NCI-H146 treated with DMSO at 0.1 percent for 48 hours (cell line): ENCODE results near the gene TMEM107.
"Not testable (repeated sequence)": the region's sequence is repeated elsewhere in the genome, so short reads cannot be mapped to it uniquely, and the experiment has no call there.

ENCODE experiments used
- DNase-seq: peaks from one replicate; lab custom pipeline; 2025; ENCODE audit not compliant: unreplicated experiment; lab: John Stamatoyannopoulos, UW

Gene TMEM107

DNA sequence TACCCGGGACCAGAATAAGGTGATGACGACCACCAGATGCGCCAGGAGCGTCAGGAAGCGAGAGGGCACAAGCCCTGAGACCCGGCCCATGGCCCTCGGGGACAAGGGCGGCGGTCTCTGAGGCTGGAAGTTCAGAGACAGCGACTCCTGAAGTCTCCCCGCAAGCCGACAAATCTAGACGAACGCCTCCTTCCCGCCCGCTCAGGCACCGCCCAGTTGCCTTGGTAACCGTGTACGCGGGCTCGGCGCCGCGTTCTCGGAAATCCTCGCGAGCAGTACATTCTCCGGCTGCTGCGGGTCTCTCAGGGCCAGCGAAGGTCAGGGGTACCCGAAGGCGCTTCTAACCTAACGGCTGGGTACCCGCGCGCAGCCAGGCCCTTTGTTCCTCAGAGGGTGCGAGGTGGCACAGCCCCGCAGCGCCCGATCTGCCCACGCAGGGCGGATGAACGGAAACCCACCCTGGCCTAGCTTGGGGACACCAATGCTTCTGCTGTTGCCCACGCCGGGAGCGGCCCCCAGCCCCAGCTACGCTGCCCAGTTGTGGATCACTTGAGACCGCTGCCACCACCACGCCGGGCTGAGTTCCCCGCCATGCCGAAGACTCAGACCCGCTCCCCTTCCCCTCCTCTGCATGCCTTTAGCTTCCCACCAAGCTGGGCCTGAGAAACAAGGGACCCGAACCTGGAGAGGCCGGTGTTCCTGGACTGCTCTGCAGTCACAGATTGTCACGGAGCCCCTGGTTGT lies at the start of gene TMEM107:
Gene TMEM107, minus strand, starts transcription at position 184 of the 744 bp plus-strand sequence. Its CDS starts 94 bp downstream, at position 90.
- DNase-seq, result peak; percentile 84

DNA sequence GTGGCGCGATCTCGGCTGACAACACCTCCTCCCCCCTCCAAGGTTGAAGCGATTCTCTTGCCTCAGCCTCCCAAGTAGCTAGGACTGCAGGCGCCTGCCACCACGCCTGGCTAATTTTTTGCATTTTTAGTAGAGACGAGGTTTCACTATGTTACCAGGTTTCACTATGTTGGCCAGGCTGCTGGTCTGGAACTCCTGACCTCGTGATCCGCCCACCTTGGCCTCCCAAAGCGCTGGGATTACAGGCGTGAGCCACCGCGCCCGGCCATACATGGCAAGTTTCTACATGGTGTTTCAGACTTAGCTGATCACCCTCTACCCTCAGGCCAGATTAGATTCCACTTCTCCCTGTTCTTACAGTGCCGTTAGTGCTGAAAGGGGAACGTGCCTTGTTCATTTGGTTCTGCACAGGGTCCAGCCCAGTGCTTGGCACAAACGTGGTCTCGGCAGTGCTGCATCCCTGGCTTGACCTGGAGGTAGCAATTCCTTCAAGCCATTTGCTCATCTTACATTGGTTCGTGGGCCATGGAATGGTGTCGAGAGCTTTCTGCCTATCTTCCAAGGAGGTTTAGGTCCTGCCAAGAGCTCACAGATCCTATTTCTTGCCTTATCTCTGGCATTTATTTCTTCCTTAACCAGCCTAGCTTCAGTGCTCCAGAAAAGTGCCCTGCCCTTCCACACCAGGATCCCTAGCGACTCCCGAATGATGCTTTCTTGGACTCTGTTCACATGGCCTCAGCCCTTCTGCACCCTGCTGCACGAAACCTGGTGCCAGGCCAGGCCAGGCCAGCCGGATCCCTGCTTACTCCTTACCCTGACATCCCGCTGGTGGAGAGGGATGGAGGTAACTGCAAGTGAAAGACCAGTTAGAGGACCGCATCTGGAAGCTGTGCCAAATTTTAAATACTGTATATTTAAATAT lies 49.0 kb upstream of the TMEM107 start:
- DNase-seq, result no peak

DNA sequence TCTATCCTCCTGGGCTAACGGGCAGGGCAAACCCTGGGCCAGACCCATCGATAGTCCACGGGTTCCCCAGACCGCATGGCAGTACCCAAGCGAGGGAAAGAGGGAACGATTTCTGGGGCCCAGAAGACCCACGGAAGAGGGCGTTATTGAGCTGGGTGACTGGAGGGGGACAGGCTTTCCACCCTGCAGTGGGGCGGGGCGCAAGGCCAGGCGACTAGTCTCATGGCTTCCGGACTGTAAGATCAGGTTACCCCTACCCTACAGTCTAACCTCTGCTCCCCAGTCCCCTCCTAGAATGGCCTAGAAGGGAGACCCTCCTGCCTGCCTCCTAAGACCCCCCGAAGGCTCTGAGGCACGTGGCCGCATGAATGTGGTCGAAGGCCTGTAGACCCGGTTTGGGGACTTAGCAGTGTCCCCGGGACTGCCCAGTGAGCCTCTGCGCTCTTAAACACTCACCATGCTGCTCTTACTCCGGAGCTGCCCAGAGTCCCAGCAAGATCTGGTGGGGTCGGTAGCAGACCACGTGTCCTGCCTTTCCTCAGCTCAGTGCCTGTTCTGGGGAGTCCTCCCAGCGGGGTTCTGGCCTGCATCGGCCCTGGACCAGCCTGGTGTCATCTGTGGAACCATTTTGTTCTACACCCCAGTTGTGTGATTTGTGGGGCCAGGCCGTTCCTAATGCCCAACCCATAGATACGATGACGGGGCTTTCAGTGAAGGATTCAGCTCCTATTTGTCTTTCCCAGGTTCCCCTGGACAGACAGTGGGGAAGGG lies 47.4 kb upstream of the TMEM107 start:
- DNase-seq, result peak; percentile 54

DNA sequence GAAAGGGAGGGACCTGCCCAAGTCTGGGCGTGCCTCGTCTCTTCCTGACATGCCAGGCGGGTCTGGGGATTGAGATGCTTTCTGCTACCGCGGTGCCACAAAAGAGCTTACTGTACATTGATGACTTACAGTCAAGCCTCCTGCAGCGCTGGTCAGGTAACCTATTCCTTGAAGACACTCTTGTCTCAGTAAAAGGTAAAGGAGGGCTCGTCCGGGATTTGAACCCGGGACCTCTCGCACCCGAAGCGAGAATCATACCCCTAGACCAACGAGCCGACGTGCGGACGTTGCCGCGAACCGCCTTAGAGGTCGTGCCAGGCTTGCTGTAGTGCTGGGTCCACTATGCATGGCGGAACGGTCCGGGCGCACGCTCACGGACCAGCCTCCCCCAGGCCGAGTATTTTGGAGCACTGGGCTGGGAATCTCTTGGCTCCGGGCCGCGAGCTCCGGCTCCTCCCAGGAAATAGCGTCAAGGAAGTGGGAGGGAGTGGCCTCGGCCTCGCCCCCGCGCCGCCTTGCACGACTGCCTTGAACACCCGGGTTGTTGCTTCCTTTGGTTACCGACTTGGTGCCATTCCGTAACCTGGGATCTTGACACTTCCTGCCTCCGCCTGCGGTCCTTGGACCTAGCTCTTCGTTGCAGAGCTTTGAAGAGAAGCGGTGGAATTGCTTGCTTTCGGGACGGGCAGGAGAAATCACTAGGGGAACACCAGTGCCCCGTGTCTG lies 46.6 kb upstream of the TMEM107 start:
- peak; percentile 81 for DNase-seq

DNA sequence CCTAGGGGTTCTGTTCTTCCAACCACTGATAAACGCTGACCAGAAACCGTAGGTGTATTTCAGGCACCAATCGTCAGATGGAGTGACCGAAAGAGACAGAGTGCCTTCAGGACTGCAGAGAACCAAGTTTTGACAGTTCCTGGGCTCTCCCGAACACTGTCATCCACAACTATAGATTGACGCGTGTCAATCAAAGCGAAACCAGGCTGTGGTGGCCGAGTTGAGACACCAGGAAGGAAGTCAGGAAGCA lies 46.1 kb upstream of the TMEM107 start:
- no peak for DNase-seq

DNA sequence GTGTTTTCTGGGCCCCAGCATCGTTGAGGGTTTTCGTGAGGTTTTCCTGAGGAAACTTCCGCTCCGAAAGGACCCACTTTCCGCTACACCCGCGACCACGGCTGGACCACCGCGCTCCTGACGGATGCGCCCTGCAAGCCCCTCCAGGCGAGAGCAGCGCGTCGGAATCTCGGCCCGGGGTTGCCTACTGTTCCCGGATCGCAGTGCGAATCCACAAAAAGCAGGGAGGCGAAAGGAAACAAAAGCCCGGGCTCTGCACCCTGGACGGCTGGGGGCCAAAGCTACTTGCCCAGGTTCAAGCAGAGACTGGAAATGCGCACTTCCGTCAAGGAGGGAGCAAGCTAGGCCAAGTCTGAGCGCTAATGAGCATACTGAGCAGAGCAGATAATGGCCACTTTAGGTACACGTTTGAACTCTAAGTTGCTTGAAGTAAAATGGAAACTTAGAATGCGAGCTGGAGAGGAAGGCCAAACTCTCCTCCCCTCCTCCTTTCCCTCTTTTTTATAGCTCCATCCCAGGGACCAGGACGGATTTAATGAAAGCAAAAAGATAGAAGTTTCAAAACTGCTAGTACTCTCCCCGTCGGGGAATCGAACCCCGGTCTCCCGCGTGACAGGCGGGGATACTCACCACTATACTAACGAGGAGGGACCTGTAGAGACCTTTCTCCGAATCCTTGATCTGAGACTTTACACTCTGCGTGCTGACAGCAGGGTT lies 45.6 kb upstream of the TMEM107 start:
- peak; percentile 85 for DNase-seq

DNA sequence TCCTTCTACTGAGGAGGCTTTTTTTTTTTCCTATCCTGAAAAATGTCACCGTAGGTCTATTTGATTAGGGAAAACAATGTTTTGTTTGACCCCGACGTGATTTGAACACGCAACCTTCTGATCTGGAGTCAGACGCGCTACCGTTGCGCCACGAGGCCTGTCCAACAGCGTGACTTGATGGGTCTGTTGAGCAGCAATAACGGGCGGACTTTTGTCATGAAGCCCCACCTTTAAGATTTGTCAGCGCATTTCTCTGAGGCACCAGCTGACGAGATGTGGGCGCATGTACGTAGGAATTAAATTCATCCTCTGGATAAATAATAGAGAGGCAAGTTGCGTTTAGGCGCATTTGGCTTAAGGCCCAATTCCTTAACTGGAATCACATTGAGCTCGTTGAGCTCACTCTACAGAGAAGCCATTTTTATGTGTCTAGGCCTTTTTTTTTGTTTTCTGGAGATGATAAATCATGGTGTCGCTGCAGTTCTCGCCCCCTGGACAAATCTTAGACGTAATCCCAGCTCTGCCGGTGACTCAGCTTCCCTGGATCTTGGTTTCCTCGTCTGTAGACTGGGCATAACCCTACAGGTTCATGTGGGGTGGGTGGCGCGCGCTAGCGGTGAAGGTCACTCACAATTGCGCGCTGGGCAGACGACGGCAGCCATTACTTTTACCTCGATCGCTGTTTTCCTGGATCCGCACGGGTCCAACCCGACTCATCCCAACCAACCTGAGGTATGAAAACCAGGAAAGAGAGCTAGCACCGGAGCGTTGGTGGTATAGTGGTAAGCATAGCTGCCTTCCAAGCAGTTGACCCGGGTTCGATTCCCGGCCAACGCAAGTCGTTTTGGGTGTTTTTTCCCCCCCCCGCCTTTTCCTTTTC lies 44.8 kb upstream of the TMEM107 start:
- DNase-seq, result peak; percentile 86

DNA sequence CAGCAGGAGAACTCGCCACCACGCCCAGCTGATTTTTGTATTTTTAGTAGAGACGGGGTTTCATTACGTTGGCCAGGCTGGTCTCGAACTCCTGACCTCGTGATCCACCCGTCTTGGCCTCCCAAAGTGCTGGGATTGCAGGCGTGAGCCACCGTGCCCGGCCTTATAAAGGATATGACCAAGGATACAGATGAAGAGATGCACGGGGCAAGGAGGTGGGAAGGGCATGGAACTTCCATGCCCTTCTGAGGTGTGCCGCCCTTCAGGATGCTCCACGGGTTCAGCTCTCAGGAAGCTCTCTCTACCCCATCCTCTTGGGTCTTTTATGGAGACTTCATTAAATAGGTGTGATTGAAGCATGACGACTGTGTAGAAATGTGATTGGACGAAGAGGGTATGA lies 37.8 kb upstream of the TMEM107 start:
- not testable (repeated sequence) for DNase-seq

DNA sequence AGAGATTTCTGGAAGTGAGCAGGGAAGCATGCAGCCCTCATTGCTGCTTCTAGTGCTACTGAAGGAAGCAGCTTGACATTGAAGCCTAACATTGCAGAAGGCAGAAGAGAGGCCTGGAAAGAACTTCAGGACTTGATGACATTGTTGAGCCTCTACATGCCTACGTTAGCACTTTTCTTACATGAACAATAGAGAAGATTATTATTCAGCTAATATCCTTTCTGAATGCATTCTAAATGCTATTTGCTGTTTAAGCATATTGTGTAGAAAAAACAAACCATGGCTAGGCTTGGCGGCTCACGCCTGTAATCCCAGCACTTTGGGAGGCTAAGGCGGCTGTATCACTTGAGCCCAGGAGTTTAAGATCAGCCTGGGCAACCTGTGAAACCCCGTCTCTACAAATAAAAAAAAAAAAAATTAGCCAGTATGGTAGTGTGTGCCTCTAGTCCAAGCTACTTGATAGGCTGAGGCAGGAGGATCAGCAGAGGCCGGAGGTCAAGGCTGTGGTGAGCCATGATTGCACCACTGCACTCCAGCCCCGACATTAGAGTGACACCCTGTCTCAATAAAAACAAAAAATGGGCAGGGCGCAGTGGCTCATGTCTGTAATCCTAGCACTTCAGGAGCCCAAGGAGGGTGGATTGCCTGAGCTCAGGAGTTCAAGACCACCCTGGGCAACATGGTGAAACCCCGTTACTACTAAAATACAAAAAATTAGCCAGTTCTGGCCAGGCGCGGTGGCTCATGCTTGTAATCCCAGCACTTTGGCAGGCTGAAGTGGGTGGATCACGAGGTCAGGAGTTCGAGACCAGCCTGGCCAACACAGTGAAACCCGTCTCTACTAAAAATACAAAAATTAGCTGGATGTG lies 36.4 kb upstream of the TMEM107 start:
- no peak for DNase-seq

DNA sequence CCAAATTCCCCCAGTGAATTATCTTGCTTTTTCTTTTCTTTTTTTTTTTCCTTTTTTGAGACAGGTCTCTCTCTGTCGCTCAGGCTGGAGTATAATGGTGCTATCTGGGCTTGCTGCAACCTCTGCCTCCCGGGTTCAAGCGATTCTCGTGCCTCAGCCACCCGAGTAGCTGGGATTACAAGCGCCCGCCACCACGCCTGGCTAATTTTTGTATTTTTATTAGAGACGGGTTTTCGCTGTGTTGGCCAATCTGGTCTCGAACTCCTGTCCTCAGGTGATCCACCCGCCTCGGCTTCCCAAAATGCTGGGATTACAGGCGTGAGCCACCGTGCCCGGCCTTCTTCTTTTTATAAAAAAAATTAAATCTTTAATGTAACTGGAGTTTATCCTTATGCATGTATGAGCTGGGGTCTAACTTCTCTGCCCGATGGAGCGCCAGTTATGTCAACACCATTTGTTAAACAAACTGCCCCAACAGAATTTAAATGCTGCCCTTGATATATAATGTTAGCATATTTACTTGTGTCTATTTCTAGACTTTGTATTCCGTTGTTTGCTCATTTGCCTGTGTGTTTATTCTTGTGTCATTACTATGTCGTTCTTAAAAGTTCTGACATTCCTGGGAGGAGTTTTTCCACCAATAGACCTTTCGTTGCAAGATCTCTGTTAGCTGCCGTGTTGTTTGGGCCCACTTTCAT lies 34.7 kb upstream of the TMEM107 start:
- no peak for DNase-seq

DNA sequence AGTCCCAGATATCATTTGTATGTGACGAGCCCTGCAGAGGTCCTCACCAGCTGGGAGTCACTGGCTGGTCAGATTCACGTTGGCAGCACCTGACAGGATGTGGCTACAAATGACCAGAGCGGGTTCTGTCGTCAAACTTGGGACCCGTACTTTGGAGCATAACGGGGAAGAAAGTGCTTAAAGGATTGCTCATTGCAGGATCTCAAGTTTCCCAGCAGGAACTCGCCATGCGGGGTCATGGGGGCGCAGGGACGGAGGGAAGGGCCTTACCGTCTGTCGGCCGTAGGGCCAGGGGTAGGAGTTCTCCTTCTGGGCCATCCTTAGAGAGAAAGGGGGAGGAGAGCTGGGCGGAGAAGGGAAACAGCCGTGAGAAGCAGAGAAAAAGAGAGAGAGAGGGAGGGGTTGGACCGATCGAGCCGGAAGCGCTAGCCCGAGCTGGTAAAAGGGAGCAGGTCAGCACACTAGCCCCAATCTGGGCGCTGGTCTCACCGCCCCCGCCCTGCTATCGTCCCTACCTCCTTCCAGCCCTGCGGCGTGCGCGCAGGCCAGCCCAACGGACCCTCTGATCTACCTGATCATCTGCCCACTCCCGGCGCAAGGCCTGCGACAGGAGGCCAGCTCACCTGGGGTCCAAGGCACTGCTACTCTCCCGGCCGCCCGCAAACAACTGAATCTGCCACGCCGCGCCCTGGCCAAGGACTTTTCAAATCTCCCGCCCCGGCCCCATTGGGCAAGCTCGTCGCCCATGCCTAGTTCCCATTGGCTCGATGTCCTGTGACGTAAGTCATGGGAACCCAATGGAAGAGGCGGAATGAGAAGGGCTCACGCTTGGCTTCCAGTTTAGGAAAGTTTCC lies 34.0 kb upstream of the TMEM107 start, which contains the start of gene AURKB:
Gene AURKB, minus strand, starts transcription at position 669 of the 854 bp plus-strand sequence. Its CDS starts 351 bp downstream, at position 318.
- peak; percentile 77 for DNase-seq

DNA sequence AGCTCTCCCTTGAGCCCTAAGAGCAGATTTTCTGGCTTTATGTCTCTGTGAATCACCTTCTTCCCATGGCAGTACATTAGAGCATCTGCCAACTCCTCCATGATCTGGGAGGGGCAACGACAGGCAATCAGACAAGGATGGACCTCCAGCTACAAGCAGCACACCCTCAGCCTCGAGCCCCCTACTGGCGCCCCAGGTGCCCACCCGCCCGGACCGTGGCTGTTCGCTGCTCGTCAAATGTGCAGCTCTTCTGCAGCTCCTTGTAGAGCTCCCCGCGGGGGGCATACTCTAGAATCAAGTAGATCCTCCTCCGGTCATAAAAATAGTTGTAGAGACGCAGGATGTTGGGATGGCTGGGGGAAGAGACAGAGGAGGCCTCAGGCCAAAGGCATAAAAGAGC lies 30.4 kb upstream of the TMEM107 start:
- DNase-seq, result no peak

DNA sequence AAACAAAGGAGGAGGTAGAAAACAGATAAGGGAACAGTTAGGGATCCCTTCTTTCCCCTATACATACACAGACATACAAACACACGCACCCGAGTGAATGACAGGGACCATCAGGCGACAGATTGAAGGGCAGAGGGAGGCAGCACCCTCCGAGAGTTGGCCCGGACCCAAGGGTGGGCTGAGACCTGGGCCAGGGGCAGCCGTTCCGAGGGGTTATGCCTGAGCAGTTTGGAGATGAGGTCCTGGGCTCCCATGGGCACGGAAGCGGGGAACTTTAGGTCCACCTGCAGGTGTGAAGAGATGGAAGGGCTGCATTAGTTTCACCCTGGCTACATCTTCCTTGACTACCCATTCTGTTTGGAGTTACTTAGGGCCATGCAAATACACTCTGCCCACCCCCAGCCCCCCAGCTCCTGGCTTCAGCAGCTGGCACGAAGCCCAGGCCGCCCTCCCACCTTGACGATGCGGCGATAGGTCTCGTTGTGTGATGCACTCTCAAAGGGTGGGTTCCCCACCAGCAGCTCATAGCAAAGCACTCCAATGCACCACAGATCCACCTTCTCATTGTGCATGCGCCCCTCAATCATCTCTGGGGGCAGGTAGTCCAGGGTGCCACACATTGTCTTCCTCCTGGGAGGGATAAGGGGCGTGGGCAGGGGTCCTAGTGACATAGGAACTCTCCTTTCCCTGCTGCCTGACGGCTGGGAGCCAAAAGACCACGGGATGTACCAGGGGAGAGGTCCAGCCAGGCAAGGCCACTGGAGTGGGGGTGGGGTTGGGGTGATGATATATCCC lies 28.8 kb upstream of the TMEM107 start:
- no peak for DNase-seq

DNA sequence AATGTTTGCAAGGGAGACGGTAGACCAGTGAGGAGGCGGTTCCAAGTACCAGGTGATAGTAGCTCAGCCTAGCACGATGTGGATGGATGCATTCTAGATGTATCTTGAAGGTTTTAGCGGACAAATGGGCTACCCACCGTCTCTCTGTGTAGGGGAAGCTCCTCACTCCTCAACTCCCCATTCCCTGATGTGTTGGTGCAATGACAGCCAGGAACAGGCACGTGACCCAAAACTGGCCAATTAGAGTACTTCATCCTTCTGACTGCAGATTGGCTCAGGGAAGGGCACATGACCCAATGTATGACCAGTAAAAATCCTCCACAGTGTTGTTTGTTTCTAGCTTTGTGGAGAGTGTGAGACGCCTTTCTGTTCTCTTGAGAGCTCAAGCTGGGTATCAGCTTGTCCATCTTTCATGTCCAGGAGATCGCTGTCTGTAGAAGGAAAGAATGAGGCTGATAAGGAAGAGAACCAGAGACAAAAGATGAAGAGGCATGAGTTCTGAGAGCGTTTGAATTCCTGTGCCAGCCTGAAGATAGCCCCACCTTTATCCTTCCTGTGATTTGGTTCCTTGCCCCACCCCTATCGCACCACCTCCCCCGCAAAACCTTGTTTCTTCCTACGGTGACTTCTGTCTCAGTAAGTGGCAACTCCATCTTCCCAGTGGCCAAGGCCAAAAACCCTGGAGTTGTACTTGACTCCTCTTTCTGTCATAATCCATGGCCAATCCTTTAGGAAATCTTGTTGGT lies 16.1 kb upstream of the TMEM107 start:
- peak; percentile 96 for DNase-seq

DNA sequence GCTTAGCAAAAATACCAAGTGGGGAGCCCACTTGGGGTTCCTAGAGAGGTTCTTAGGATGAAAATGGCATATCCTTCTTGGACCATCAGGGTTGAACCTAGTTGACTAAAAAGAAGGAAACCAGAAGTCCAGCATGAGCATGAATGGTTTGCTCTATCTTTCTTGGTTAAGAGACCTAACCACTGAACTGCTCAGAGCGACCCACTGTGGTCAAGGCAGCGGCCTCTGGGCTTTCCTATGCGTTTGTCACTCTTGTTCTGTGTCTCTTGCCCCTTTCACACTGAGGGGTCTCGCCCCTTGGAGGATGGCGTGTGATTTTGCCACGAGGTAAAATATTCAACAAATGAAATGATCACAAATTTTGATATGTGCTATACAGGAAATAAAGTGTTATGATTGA lies 14.3 kb upstream of the TMEM107 start:
- DNase-seq, result no peak
